Gastrocnemius medialis (tissue), 4 donors: Measurements from ENCODE around the gene WSCD1.

ENCODE experiments used
- CTCF ChIP-seq, 5 experiments: fragments of 450-650 bp in 3 of 5; fragments of 200-600 bp in 2 of 5; sonication (generic) in 2 of 5; IDR thresholded peaks in 4 of 5; conservative IDR thresholded peaks in 1 of 5; 1 replicate in 4 of 5; 2 replicates in 1 of 5; pipeline ENCODE4 v1.5.1; 2016 to 2019; ENCODE audit warnings: antibody characterized with exemption in 5 of 5, mild to moderate bottlenecking in 3 of 5, moderate library complexity in 3 of 5
- POLR2A ChIP-seq, 2 donors: fragments of 450-650 bp; IDR thresholded peaks; one replicate each; pipeline ENCODE4 v1.6.1; 2017; ENCODE audit warnings: antibody characterized with exemption in 2 of 2, mild to moderate bottlenecking in 2 of 2, moderate library complexity in 2 of 2

- TF ChIP-seq CTCF (IDR thresholded peaks at IDR 0.05 in 4 of 5, conservative IDR thresholded peaks at IDR 0.05 in 1 of 5) (no peak), POLR2A (IDR thresholded peaks at IDR 0.05) (no peak)
These were observed 30.8 kb downstream of the WSCD1 start for GRCh38 chr17:6100891-6101500.
